Hematopoietic multipotent progenitor cell treated with erythropoietin and hydrocortisone succinate and interleukin-3 and kit ligand, for 8 days (in vitro differentiated cells): ENCODE data around the gene C1QTNF1.

Experiments
- DNase-seq: peaks from one replicate; pipeline ENCODE4 v3.0.0-alpha.2; 2015

Gene C1QTNF1

DNA sequence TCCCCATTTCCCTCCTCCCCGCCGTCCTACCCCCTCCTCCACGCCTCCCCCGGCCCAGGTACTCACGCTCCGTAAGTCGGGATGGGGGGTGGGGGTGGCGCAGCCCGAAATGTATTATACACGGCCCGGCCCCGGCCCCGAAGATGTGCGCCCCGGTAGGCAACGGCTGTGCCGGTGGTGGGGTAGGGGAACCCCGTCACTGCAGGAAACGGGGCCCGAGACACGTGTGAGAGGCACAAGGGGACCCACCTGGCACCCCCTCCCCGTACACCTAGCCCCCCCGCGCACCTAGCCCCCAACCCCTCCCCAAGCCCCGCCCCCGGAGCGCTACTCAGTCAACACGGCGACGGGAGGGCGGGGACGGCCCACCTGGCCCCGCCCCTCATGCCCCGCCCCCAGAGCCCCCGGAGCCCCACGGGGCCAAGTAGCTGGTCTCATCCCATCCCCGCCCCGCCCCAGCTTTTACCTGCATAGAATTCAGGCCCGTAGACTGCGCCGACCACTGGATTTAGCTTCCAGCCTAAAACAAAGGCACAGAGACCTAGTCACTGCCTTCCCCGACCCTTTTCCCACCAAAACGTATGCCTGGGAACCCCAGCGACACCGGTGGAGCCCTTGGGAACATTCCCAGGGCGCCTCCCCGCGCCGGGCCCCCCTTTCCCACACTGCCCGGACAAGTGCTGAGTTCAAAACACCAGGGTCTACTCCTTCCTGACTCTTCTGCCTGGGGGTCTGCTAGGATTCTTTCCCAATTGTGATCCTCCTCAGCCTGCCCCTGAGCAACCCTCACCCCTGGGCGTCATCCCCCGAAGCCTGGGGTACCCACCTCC is 73.5 kb downstream of the C1QTNF1 start:
- no peak for DNase-seq

DNA sequence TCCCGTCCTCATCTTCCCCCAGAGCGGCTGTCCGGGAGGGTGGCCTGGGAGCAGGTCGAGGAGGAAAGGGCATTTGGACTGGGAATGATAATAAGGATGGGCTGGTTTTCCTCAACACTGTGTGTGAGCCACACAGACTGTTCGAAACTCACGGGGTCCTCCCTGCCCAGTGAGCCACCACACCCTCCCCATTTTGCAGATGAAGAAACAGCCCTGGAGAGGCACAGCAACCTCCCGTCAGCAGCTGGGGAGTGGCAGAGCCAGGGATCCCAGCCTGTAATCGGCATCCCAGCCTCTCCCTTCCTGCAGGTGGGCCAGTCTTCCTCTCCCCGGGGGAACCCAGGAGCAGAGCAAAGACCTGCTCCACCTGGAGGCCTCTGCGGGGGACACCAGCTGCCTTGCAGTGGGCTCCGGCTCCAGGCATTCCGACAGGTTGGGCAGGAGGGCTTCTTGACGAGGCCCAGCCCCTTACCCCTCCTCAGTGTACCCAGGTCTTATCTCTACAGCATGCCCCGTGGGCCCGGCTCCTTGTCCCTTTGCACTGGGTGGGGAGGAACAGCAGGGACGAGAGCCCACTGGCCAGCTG is 74.4 kb downstream of the C1QTNF1 start:
- DNase-seq, result no peak
